Hepatic stellate cell (primary cell): Measurements from ENCODE around the gene ANK3.
"Not testable (repeated sequence)": the region's sequence is repeated elsewhere in the genome, so short reads cannot be mapped to it uniquely, and the experiment has no call there.

ENCODE experiments used
- DNase-seq: peaks from one replicate; pipeline ENCODE4 v3.0.0; 2011; ENCODE audit warnings: low spot score

ANK3 gene

GRCh38 chr10:60305380-60305892 lies 84.2 kb downstream of the ANK3 start:
- DNase-seq = peak; percentile 36

GRCh38 chr10:60304829-60305379 lies 84.8 kb downstream of the ANK3 start:
- DNase-seq = no peak

GRCh38 chr10:60303778-60304177 lies 85.9 kb downstream of the ANK3 start:
- DNase-seq = no peak

- peak; percentile 59 for DNase-seq
Observed at GRCh38 chr10:60299961-60300883, 89.5 kb downstream of the ANK3 start.

GRCh38 chr10:60299390-60299778 lies 90.3 kb downstream of the ANK3 start:
- no peak for DNase-seq

- no peak for DNase-seq
Observed at GRCh38 chr10:60298408-60299389, 91.0 kb downstream of the ANK3 start.

GRCh38 chr10:60296073-60296472 lies 93.6 kb downstream of the ANK3 start:
- no peak for DNase-seq

GRCh38 chr10:60295028-60295937 lies 94.4 kb downstream of the ANK3 start:
- DNase-seq = no peak

- no peak for DNase-seq
Observed at GRCh38 chr10:60293581-60294175, 96.0 kb downstream of the ANK3 start.

GRCh38 chr10:60292998-60293397 lies 96.7 kb downstream of the ANK3 start:
- no peak for DNase-seq

- not testable (repeated sequence) for DNase-seq
Observed at GRCh38 chr10:60292536-60292935, 97.1 kb downstream of the ANK3 start.

- no peak for DNase-seq
Observed at GRCh38 chr10:60291344-60291930, 98.2 kb downstream of the ANK3 start.

- no peak for DNase-seq
Observed at GRCh38 chr10:60290558-60290957, 99.1 kb downstream of the ANK3 start.

GRCh38 chr10:60289800-60290199 lies 99.9 kb downstream of the ANK3 start:
- no peak for DNase-seq

- no peak for DNase-seq
Observed at GRCh38 chr10:60288256-60288655, 101.4 kb downstream of the ANK3 start.

GRCh38 chr10:60286559-60286958 lies 103.1 kb downstream of the ANK3 start:
- DNase-seq = no peak

- DNase-seq = no peak
Observed at GRCh38 chr10:60283397-60283796, 106.3 kb downstream of the ANK3 start.

- DNase-seq = no peak
Observed at GRCh38 chr10:60282771-60283353, 106.8 kb downstream of the ANK3 start.

- DNase-seq = no peak
Observed at GRCh38 chr10:60281792-60282353, 107.8 kb downstream of the ANK3 start.

- no peak for DNase-seq
Observed at GRCh38 chr10:60281331-60281730, 108.3 kb downstream of the ANK3 start.
